Measurements from ENCODE around the gene BMF.
"Not testable (repeated sequence)": the region's sequence is repeated elsewhere in the genome, so short reads cannot be mapped to it uniquely, and the experiment has no call there.

The BMF gene

GRCh38 chr15:40128766-40129660 is 20.3 kb upstream of the BMF start:
- DNase-seq (ENCODE audit: low read depth in 3 of 3), result no peak

GRCh38 chr15:40125950-40126349 is 17.3 kb upstream of the BMF start:
- DNase-seq (ENCODE audit: low read depth in 3 of 3), result no peak

GRCh38 chr15:40124807-40125285 is 16.2 kb upstream of the BMF start:
- DNase-seq (ENCODE audit: low read depth in 3 of 3), result not testable (repeated sequence)

GRCh38 chr15:40124333-40124732 is 15.7 kb upstream of the BMF start:
- DNase-seq (ENCODE audit: low read depth in 3 of 3), result not testable (repeated sequence)

- DNase-seq (ENCODE audit: low read depth in 3 of 3), result not testable (repeated sequence)
These were observed 15.2 kb upstream of the BMF start for GRCh38 chr15:40123863-40124262.

- DNase-seq (ENCODE audit: low read depth in 3 of 3), result not testable (repeated sequence)
These were observed 14.3 kb upstream of the BMF start for GRCh38 chr15:40122989-40123388.

- no peak for DNase-seq (ENCODE audit: low read depth in 3 of 3)
These were observed 13.4 kb upstream of the BMF start for GRCh38 chr15:40121911-40122638.

- DNase-seq (ENCODE audit: low read depth in 3 of 3), result no peak
These were observed 9.8 kb upstream of the BMF start for GRCh38 chr15:40118473-40118872.

GRCh38 chr15:40115670-40116093 is 7.0 kb upstream of the BMF start:
- DNase-seq (ENCODE audit: low read depth in 3 of 3), result no peak

- not testable (repeated sequence) for DNase-seq (ENCODE audit: low read depth in 3 of 3)
These were observed 6.4 kb upstream of the BMF start for GRCh38 chr15:40115106-40115505.

- no peak for DNase-seq (ENCODE audit: low read depth in 3 of 3)
These were observed 5.5 kb upstream of the BMF start for GRCh38 chr15:40114218-40114617.

- DNase-seq (ENCODE audit: low read depth in 3 of 3), result no peak
These were observed 4.1 kb upstream of the BMF start for GRCh38 chr15:40112789-40113188.

GRCh38 chr15:40111888-40112287 is 3.2 kb upstream of the BMF start:
- no peak for DNase-seq (ENCODE audit: low read depth in 3 of 3)

- DNase-seq (ENCODE audit: low read depth in 3 of 3), result no peak
These were observed 2.3 kb upstream of the BMF start for GRCh38 chr15:40110866-40111550.

- no peak for DNase-seq (ENCODE audit: low read depth in 3 of 3)
These were observed 421 bp downstream of the BMF start for GRCh38 chr15:40108061-40108854.

- DNase-seq (ENCODE audit: low read depth in 3 of 3), result no peak
These were observed 2.2 kb downstream of the BMF start for GRCh38 chr15:40106203-40107161.

- no peak for DNase-seq (ENCODE audit: low read depth in 3 of 3)
These were observed 3.0 kb downstream of the BMF start for GRCh38 chr15:40105517-40106202.

GRCh38 chr15:40104865-40105516 is 3.7 kb downstream of the BMF start:
- peak; percentile 68 to 81 (median 72) for DNase-seq (ENCODE audit: low read depth in 3 of 3)

- no peak for DNase-seq (ENCODE audit: low read depth in 3 of 3)
These were observed 4.3 kb downstream of the BMF start for GRCh38 chr15:40104296-40104864.
